ENCODE results near the gene NFE2L1. TPM values are rescaled to one million over a fixed set of nuclear protein-coding genes. Genes with fewer than 3 reads are reported as not detected.

The NFE2L1 gene
- polyA plus RNA-seq, 1 donor, result 78.8 TPM

DNA sequence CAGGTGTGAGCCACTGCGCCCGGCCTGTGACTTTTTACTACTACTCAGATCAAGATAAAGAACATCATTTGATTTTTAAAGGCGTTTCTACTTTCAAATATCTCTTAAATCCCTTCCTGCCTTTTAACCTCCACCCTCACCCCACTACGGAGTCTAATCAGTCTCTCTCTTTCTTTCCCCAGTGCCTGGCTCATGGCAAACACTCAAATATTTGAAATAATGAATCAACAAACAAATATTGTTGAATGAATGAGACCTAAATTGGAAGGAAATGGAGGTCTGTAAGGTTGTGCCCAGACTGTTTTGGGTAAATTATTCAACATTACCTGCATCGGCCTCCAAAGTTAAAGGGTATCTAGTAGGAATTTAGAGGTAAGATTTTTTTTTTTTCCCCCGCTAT lies 25.3 kb upstream of the NFE2L1 start:
- H3K4me1 ChIP-seq (ENCODE audit: control insufficient read depth, insufficient read depth, low read length), result peaks cover 31% of the 10 kb centered on the region
- H3K9me3 ChIP-seq (ENCODE audit: control insufficient read depth, low read depth, low read length), result peaks cover 8% of the 10 kb centered on the region
- H3K4me3 ChIP-seq (ENCODE audit: low read length), result no peak overlapping the region
- H3K36me3 ChIP-seq (ENCODE audit: control insufficient read depth, insufficient read depth, low read length), result no peaks in the 10 kb centered on the region
- no peak for DNase-seq
- 9% methylated on average over 2 of the region's 6 CpGs for WGBS (ENCODE audit: insufficient coverage, low lambda C conversion rate)
- peaks cover 47% of the 10 kb centered on the region for H3K27me3 ChIP-seq (ENCODE audit: control insufficient read depth, insufficient read depth, low read length)
- H3K27ac ChIP-seq (ENCODE audit: low read length), result no peak overlapping the region

DNA sequence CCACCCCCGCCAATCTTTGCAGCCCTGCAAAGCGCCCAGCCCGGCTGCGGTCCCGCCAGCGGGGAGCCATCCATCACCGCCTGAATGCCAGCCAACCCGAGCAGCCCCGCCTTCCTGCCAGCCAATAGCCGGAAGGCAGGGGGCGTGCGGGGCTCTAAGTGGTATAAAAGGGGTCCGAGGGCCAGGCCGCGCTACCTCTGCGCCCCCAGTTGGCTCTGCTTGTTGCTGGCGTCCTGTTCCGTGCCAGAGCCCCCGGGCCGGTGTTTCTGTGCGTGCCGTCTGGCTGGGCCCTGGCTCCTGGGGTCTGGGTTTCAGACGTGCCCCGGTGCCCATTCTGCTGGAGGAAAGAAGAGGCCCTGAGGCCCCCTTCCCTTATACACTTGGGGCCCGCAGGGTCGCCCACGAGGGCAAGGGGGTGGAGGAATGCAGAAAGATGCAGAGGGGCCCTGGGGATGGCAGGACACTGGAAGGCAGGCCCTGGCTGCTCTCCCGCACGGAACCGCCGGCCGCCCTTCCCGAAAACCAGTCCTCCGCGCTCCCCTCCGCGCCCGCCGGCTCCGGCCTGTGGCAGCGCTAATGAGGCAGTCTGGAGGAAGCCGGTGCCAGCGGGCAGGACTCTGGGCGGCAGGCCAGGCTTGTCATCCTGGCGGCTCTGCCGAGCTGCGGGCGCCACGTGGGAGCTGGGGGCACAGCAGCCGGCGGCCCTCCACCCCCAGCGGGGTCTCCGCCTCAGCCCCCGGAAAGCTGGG lies 24.6 kb upstream of the NFE2L1 start:
- Histone ChIP-seq H3K27ac (ENCODE audit: low read length) (peak overlapping the region; percentile 40), H3K4me1 (ENCODE audit: control insufficient read depth, insufficient read depth, low read length) (peaks cover 31% of the 10 kb centered on the region), H3K36me3 (ENCODE audit: control insufficient read depth, insufficient read depth, low read length) (no peaks in the 10 kb centered on the region), H3K4me3 (ENCODE audit: low read length) (peak overlapping the region; percentile 8), H3K9me3 (ENCODE audit: control insufficient read depth, low read depth, low read length) (peaks cover 8% of the 10 kb centered on the region), H3K27me3 (ENCODE audit: control insufficient read depth, insufficient read depth, low read length) (peaks cover 47% of the 10 kb centered on the region)
- no CpG with 5 or more reads among the region's 54 CpGs for WGBS (ENCODE audit: insufficient coverage, low lambda C conversion rate)
- DNase-seq, result peak in 1 of 2 donors; percentile 52

DNA sequence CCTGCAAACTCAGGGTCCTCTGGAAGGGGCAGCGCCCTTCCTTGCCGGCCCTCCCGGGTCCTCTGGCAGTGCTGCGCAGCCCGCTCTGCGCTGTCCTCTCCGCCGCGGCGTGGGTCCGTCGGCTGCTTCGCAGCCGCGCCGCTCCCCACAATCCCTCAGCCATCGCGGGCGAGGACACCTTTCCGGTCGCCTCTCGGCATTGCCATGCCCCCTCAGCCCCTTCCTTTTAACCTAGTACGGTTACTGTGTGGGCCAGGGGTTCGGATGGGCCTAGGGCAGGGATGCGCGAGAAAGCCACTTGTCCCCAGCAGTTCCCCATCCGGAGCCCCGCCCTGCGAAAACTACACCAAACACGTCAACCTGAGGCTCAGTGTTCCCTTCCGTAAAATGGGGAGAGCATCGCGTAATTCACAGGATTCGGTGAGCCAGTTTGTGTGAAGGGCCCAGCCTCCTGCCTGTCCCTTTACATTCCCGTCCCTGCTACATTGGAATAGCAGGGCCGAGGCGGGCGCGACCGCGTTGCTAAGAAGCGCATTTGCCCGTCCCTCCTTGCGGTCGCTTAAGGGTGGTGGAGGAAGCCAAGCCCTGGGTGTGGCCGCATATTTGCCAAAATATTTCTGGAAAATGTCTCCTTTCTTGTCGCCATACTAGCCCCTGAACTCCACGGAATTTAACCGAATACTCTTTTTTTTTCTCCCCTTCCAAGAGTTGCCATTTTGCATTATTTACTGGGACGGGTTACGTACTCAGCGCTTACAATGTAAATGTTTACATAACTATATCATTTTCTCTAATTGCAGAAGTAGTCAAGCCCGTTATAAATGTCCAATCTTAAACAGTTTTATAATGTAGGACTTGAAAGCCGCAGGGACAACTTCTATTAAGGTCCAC lies 23.8 kb upstream of the NFE2L1 start:
- Histone ChIP-seq H3K4me3 (ENCODE audit: low read length) (peak overlapping the region; percentile 34), H3K36me3 (ENCODE audit: control insufficient read depth, insufficient read depth, low read length) (no peaks in the 10 kb centered on the region), H3K4me1 (ENCODE audit: control insufficient read depth, insufficient read depth, low read length) (peaks cover 31% of the 10 kb centered on the region), H3K27ac (ENCODE audit: low read length) (peak overlapping the region; percentile 40), H3K27me3 (ENCODE audit: control insufficient read depth, insufficient read depth, low read length) (peaks cover 41% of the 10 kb centered on the region), H3K9me3 (ENCODE audit: control insufficient read depth, low read depth, low read length) (peaks cover 8% of the 10 kb centered on the region)
- no CpG with 5 or more reads among the region's 54 CpGs for WGBS (ENCODE audit: insufficient coverage, low lambda C conversion rate)
- no peak for DNase-seq

DNA sequence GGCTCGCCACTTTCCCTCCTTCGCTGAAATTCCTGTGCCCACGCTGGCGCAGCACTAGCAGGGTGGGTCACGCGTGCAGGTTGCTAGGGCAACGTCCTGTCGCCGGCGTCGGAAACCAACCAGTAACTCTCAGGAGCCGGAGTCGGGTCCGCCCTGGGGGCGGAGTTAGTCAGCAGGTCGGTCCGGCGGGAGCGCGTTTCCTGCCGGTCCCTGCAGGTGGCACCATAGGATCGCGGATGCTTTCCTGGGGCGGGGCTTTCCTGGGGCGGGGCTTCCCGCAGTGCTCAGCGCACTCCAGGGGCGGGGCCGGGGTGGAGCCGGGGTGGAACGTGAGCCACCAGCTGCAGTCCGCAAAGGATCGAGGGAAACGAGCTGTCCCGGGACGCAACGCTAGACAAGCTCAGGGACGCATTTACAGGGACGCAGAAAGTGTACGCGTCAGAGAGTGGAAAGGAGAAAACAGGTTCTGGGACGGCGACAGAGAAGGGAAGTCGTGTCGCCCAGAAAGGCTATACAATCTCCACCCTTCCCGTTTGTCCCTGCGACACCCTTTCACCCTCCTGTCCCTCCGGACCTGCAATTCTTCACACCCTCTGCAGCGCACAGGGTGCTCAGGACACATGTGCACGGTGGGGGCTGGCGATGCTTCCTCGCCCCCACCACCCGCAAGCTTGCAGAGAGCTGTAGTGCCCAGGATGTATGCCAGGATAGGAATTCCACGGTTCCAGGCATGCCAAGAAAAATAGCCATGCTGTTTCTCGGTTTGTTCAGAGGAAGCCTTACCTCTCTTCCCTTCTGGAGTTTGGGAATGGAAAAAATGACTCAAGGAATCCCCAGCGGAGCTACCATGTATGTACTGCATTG lies 22.9 kb upstream of the NFE2L1 start:
- H3K27ac ChIP-seq (ENCODE audit: low read length), result no peak overlapping the region
- H3K27me3 ChIP-seq (ENCODE audit: control insufficient read depth, insufficient read depth, low read length), result peaks cover 39% of the 10 kb centered on the region
- peaks cover 8% of the 10 kb centered on the region for H3K9me3 ChIP-seq (ENCODE audit: control insufficient read depth, low read depth, low read length)
- WGBS (ENCODE audit: insufficient coverage, low lambda C conversion rate), result no CpG with 5 or more reads among the region's 56 CpGs
- H3K4me1 ChIP-seq (ENCODE audit: control insufficient read depth, insufficient read depth, low read length), result peaks cover 31% of the 10 kb centered on the region
- peak overlapping the region; percentile 38 for H3K4me3 ChIP-seq (ENCODE audit: low read length)
- peak; percentile 93 to 94 for DNase-seq
- no peaks in the 10 kb centered on the region for H3K36me3 ChIP-seq (ENCODE audit: control insufficient read depth, insufficient read depth, low read length)

DNA sequence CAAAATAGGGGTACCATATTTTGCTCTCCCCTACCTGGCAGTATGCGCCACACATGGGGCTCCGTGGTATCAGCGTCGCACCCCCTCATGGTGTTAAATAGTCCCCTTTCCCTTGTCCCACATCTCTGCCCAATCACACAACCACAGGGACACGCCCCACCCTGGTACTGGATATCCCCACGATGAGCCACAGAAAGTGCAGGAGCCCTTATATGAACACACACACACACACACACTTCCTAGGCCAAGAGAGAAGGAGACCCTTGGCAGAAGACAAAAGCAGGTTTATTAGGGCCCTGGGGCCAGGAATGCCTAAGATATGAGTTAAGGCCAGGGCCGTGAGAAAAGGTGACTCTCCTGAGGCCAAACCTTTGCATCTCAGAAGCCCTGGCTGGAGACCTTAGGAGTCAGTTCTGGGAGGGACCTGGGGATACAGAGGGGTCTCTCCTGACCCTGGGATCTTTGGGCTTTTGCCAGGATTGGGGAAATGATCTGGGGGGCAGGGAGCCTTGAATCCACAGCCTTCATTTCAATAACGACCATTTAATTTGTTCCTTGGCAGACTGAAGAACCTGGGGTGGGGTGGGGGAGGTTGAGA lies 22.2 kb upstream of the NFE2L1 start:
- Histone ChIP-seq H3K4me3 (ENCODE audit: low read length) (peak overlapping the region; percentile 38), H3K36me3 (ENCODE audit: control insufficient read depth, insufficient read depth, low read length) (no peaks in the 10 kb centered on the region), H3K27me3 (ENCODE audit: control insufficient read depth, insufficient read depth, low read length) (peaks cover 34% of the 10 kb centered on the region), H3K9me3 (ENCODE audit: control insufficient read depth, low read depth, low read length) (peaks cover 8% of the 10 kb centered on the region), H3K4me1 (ENCODE audit: control insufficient read depth, insufficient read depth, low read length) (peaks cover 31% of the 10 kb centered on the region), H3K27ac (ENCODE audit: low read length) (no peak overlapping the region)
- WGBS (ENCODE audit: insufficient coverage, low lambda C conversion rate), result no CpG with 5 or more reads among the region's 8 CpGs
- no peak for DNase-seq

DNA sequence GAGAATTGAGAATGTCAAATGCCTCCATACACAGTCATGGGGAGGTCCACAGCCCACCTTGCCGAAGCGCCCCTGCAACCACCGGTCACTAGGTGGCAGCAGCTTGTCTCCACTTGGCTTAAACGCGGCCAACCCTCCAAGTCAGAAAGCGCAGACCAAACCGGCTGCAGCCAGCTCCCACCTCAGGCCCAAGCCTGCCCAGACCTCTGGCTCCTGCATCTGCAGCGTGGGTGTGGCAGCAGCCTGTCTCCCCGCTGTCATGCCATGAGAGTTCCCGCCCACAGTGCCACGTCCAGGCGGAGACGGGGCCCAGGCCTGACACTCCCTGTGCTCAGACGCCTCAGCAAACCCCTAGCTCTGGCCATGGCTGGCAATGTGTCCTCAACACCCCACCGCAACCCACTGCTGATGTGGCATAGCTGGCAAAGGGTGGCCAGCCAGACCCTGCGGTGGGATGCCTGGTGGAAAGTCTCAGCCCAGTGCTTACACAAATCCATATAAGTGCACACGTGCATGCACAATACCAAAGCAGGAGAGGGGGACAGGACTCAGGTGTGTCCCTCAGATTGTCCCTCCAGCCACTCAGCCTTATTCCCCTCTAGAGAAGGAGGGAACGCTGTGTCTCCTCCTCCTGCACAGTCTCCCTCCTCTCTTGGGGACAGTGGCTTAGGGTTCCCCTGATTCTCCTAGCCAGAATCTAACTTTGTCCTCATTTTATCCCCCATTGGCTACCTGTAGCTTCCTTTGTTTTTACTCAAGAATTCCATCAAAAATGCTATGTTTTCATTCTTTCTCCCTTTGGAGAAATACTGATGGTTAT lies 21.4 kb upstream of the NFE2L1 start:
- no CpG with 5 or more reads among the region's 18 CpGs for WGBS (ENCODE audit: insufficient coverage, low lambda C conversion rate)
- Histone ChIP-seq H3K27me3 (ENCODE audit: control insufficient read depth, insufficient read depth, low read length) (peaks cover 28% of the 10 kb centered on the region), H3K36me3 (ENCODE audit: control insufficient read depth, insufficient read depth, low read length) (no peaks in the 10 kb centered on the region), H3K4me3 (ENCODE audit: low read length) (no peak overlapping the region), H3K9me3 (ENCODE audit: control insufficient read depth, low read depth, low read length) (peaks cover 8% of the 10 kb centered on the region), H3K4me1 (ENCODE audit: control insufficient read depth, insufficient read depth, low read length) (peaks cover 31% of the 10 kb centered on the region), H3K27ac (ENCODE audit: low read length) (no peak overlapping the region)
- peak; percentile 86 for DNase-seq

DNA sequence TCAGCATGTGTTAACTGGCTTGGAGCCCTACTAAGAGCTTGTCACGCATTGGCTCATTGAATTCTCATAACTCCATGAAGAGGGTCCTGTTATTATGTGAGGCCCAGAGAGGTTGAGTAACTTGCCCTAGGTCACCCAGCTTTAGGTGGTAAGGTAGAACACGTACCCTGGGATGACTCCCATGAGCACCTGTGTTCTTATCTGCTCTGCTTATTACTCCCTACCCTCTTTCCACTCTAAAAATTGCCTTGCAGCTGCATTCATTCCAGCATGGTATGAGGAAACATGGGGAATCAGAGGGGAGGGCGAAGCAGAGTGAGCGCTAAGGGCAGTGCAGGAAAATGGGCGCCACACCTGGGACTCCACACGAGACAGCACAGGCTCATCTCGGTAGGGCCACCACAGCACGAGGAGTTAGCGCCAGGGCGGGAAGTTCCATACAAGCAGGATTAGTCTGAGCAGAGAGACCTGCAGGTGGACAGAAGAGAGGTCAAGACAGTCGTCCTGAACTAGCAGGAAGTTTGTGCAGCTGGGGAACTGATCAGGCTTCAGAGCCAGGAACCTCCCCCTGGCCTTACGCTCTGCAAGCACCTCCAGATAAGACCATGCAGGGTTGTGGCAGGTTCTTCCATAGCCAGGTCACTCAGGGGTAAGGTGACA lies 20.7 kb upstream of the NFE2L1 start:
- Histone ChIP-seq H3K36me3 (ENCODE audit: control insufficient read depth, insufficient read depth, low read length) (no peaks in the 10 kb centered on the region), H3K27me3 (ENCODE audit: control insufficient read depth, insufficient read depth, low read length) (peaks cover 31% of the 10 kb centered on the region), H3K9me3 (ENCODE audit: control insufficient read depth, low read depth, low read length) (peaks cover 8% of the 10 kb centered on the region), H3K27ac (ENCODE audit: low read length) (no peak overlapping the region), H3K4me1 (ENCODE audit: control insufficient read depth, insufficient read depth, low read length) (peaks cover 31% of the 10 kb centered on the region), H3K4me3 (ENCODE audit: low read length) (no peak overlapping the region)
- no CpG with 5 or more reads among the region's 12 CpGs for WGBS (ENCODE audit: insufficient coverage, low lambda C conversion rate)
- no peak for DNase-seq

DNA sequence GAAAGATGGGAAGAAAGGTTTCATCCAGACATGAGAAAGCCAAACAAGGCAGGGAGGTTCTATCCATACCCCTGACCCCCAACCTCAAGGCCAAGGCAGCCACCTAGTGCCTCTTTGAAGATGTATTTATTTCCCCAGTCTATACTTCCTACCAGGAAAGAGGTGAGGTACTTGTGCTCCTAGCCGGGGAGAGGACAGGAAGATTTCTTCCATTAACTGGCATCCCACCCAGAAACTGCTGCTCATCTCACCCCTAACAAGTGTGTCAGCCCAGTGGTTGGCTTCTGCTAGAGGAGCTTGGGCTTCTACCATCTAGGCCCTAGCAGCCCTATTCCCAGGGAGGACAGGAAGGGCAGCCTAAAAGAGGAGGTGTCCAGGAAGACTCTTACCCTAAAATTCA lies 19.4 kb upstream of the NFE2L1 start:
- peaks cover 2% of the 10 kb centered on the region for H3K9me3 ChIP-seq (ENCODE audit: control insufficient read depth, low read depth, low read length)
- H3K27ac ChIP-seq (ENCODE audit: low read length), result no peak overlapping the region
- H3K36me3 ChIP-seq (ENCODE audit: control insufficient read depth, insufficient read depth, low read length), result no peaks in the 10 kb centered on the region
- no peak for DNase-seq
- H3K4me1 ChIP-seq (ENCODE audit: control insufficient read depth, insufficient read depth, low read length), result peaks cover 25% of the 10 kb centered on the region
- H3K4me3 ChIP-seq (ENCODE audit: low read length), result no peak overlapping the region
- H3K27me3 ChIP-seq (ENCODE audit: control insufficient read depth, insufficient read depth, low read length), result peaks cover 33% of the 10 kb centered on the region
- WGBS (ENCODE audit: insufficient coverage, low lambda C conversion rate), result no CpG with 5 or more reads among the region's 1 CpG

DNA sequence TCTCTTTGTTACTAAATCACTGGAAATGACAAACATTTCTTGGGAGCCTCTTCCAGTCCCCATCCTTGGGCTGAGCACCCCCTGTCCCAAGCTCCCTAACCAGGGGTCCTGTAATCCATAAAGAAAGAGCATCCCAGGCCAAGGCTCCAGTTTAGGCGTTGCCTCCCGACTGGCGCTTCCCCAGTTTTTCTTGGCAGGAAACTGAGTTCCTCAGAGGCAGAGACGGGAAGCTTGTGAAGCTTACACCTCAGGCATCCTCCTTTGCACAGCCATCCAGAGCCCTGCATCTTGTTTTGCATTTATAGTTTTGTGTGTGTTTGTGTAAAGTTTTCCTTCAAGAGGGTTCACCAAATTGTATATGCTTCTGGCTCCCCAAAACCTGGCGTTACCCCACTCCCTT lies 17.6 kb upstream of the NFE2L1 start:
- WGBS (ENCODE audit: insufficient coverage, low lambda C conversion rate), result no CpG with 5 or more reads among the region's 5 CpGs
- H3K27ac ChIP-seq (ENCODE audit: low read length), result no peak overlapping the region
- H3K36me3 ChIP-seq (ENCODE audit: control insufficient read depth, insufficient read depth, low read length), result no peaks in the 10 kb centered on the region
- peaks cover 23% of the 10 kb centered on the region for H3K27me3 ChIP-seq (ENCODE audit: control insufficient read depth, insufficient read depth, low read length)
- peaks cover 13% of the 10 kb centered on the region for H3K4me1 ChIP-seq (ENCODE audit: control insufficient read depth, insufficient read depth, low read length)
- no peak for DNase-seq
- H3K9me3 ChIP-seq (ENCODE audit: control insufficient read depth, low read depth, low read length), result no peaks in the 10 kb centered on the region
- no peak overlapping the region for H3K4me3 ChIP-seq (ENCODE audit: low read length)
